LoVo (cell line): Measurements from ENCODE around the gene ABL1.
"Not testable (repeated sequence)": the region's sequence is repeated elsewhere in the genome, so short reads cannot be mapped to it uniquely, and the experiment has no call there.

ENCODE experiments used
- DNase-seq: peaks from one replicate; pipeline ENCODE4 v3.0.0-alpha.2; 2016; ENCODE audit warnings: low spot score

The ABL1 gene

DNA sequence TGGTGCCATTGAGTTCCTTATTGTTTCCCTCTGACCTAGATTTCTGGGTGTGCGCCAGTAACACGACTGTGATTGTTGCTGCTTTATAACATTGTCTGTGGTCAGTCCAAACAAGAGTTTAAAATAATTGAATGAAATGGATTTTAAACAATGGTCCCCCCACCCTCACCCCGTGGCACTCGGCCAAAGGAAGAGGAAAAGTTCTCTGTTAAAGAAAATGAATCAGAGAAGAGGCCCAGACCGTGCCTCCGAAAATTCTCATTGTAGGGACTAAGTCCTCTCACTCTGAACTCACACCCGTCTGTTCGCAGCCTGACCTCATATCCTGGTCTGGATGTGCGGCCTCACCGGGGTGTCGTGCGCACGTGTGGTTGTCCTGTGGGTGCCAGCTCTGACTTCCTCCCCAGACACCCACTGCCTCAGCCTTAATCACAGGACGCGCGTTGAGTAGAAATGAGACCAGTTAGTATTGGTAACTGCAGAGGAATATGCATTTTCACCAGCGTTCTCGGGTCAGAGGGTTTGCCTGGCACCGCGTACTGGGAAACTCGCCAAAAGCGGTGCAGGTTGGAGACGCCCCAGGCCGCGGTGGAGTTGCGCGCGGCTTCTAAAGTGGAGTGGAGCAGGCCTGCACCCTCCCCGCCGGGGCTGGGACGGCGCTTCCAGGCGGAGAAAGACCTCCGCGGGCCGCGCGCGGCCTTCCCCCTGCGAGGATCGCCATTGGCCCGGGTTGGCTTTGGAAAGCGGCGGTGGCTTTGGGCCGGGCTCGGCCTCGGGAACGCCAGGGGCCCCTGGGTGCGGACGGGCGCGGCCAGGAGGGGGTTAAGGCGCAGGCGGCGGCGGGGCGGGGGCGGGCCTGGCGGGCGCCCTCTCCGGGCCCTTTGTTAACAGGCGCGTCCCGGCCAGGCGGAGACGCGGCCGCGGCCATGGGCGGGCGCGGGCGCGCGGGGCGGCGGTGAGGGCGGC lies at the start of gene ABL1:
ABL1 (plus strand) TSS at position 884 of the 966 bp plus-strand sequence. CDS start 193 bp downstream, outside the sequence.
- peak; percentile 67 for DNase-seq

- DNase-seq: no peak
Observed at GRCh38 chr9:130785940-130786508, 49.0 kb upstream of the ABL1 start.

GRCh38 chr9:130786526-130786925 lies 48.5 kb upstream of the ABL1 start:
- no peak for DNase-seq

DNA sequence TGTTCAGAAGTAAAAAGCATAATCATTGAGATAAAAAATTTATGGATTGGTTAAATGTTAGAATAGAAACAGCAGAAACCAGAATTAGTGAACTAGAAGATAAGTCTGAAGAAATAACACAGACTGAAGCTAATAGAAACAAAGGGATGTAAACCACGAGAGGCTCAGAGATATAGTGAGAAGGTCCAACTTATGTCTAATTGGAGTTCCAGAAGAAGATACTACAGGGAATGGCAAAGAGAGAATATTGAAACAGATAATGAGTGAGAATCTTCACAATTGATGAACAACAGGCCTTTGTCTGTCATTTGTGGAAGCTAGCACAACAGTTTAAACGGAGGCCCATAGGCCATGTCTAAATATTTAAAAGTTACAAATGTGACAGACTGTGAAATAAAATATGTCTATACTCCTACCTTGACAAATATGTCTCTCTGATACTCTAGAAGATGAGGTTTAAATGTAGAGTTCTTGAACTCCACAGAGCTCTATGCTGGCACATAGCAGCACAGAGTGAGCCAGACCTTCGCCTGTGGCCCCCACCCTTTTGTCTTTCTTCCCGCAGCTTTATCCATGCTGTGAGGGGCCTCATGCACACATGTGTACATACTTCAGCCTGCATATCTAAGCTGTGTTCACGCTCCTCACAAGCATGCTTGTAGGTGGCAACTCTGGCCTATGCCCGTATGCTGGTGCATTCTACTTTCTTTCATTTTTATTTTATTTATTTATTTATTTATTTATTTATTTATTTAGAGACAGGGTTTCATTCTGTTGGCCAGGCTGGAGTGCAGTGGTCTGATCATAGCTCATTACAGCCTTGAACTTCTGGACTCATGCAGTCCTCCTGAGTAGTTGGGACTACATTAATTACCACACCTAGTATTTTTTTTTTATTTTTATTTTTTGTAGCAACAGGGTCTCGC lies 45.0 kb upstream of the ABL1 start:
- DNase-seq: no peak

- no peak for DNase-seq
Observed at GRCh38 chr9:130791303-130791894, 43.7 kb upstream of the ABL1 start.

DNA sequence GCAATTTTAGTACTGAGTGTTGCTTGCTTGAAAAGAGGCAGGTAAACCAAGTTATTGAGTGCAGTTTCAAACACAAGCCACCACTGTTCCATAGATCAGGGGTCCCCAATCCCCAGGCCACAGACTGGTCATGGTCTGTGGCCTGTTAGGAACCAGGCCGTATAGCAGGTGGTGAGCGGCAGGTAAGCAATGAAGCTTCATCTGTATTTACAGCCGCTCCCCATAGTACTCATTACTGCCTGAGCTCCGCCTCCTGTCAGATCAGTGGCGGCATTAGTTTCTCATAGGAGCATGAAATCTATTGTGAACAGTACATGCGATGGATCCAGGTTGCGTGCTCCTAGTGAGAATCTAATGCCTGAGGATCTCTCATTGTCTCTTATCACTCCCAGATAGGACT lies 41.5 kb upstream of the ABL1 start:
- no peak for DNase-seq

- not testable (repeated sequence) for DNase-seq
Observed at GRCh38 chr9:130794021-130794420, 41.0 kb upstream of the ABL1 start.

GRCh38 chr9:130794423-130794822 lies 40.6 kb upstream of the ABL1 start:
- DNase-seq: not testable (repeated sequence)

- no peak for DNase-seq
Observed at GRCh38 chr9:130794923-130795495, 40.0 kb upstream of the ABL1 start.

DNA sequence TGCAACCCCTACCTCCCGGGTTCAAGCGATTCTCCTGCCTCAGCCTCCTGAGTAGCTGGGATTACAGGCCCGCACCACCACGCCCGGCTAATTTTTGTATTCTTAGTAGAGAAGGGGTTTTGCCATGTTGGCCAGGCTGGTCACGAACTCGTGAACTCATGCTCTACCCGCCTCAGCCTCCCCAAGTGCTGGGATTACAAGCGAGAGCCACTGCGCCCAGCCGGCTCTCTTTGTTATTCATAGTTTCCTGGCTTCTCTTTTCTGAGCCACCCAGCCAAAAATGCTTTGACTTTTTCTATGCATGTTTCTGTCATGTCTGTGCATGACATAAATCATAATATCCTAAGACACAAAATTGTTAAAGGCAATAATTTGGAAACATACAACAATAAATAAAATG lies 31.9 kb upstream of the ABL1 start:
- not testable (repeated sequence) for DNase-seq

GRCh38 chr9:130805510-130806326 lies 29.3 kb upstream of the ABL1 start:
- DNase-seq: no peak

DNA sequence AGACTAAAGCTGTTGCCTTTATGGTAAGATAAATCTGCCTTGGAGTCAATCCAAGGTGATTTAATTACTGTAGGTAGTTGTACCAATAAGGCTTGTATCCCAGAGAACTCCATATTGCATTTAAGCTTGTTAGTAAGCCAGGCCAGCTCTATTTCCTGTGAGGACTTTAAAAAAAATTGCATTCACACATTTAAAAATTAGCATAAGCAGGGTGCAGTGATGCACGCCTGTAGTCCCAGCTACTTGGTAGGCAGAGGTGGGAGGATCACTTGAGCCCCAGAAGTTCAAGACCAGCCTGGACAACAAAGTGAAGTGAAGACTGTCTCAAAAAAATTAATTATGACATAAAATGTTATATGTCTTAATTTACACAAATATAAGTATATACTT lies 28.7 kb upstream of the ABL1 start:
- DNase-seq: no peak

- no peak for DNase-seq
Observed at GRCh38 chr9:130810609-130811136, 24.4 kb upstream of the ABL1 start.

DNA sequence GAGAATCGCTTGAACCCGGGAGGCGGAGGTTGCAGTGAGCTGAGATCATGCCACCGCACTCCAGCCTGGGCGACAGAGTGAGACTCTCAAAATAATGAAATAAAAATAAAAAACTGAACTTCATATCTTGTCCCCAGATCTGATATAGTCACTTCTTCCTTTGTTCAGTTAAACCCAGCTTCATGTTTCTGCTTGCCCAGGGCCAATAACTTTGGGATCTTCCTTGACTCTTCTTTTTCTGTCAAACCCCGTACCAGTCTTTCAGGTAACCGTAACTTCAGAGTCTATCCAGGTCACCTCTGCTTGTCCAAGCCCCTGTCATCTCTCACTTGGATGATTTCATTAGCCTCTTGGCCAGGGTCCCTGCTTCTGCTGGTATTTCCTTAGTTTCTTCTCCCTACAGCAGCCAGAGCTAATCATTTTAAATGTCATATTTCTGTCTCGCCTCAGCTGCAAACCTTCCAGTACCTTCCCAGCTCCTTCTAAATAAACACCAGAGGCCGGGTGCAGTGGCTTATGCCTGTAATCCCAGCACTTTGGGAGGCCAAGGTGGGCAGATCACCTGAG lies 19.7 kb upstream of the ABL1 start:
- no peak for DNase-seq

DNA sequence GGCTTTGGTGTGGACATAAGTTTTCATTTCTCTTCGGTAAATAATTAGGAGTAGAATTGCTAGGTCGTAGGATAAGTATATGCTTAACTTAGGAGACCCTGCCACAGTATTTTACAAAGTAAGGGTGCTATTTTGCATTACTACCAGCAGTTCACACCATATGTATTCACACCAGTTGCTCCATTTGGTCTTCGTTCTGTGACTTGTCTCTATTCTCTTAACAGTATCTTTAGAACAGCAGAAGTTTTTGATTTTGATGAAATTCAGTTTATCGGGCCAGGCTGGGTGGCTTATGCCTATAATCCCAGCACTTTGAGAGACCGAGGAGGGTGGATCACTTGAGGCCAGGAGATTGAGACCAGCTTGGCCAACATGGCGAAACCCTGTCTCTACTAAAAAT lies 17.1 kb upstream of the ABL1 start:
- DNase-seq: no peak

- no peak for DNase-seq
Observed at GRCh38 chr9:130820135-130820738, 14.8 kb upstream of the ABL1 start.

DNA sequence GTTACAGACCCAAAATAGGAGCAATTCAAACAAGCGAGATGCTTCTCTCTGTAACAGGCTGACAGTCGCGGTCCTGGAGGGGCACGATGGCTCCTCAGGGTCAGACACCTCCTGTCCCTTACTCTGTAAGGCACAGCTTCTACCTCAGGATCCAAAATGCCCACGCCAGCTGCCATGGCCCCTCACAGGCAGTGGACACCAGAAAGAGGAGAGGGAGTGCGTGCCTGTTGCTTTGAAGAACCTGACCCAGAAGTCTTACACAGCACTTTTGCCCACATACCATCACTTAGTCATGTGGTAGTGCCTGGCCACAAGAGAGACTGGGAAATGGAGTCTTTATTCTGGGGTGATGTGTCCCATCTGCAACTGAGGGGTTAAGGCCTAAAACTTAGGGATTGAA lies 11.6 kb upstream of the ABL1 start:
- DNase-seq: no peak

GRCh38 chr9:130824079-130824478 lies 11.0 kb upstream of the ABL1 start:
- DNase-seq: no peak

DNA sequence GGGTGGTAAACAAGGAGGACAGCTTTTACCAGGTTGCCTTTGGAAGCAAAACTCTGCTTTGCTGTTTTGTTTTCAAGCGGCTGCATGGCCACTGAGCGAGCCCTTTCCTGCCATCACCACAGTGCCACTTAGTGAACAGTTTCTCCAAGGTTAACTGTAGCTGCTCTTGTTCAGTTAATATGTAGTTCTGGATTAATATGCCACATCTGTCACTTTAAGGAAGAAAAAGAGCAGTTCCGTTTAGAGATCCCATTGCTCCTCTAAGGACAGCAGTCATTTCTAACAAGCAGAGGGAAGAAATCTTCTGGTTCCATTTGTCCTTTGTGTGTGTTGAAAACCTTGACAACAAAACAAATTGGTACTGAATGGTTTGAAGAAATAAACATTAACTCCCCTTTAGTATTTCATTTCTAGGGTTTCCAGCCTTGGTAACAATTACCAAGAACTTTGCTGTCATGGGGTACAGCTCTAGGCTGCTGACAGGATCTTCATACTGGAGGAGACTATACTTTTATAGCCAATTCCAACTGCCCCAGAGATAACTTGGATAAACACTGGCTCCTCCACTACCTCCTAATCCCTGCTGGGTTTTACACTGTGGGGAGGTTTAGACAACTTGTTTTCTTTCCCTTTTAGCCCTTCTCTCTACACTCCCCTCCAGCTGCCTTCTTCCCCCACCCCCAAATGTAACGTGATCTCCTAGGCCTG lies 10.3 kb upstream of the ABL1 start:
- DNase-seq: no peak
